GM12891 (cell line): ENCODE results near the gene PTGER2.

Source experiments
- POLR2A ChIP-seq: IDR thresholded peaks from 2 replicates; pipeline ENCODE4 v1.6.1; 2011; ENCODE audit warnings: low read depth, low read length, control low read depth
- POLR2AphosphoS5 ChIP-seq: IDR thresholded peaks from 2 replicates; pipeline ENCODE4 v1.6.1; 2011; ENCODE audit warnings: low read depth, low read length, control low read depth
- POU2F2 ChIP-seq: IDR thresholded peaks from 2 replicates; pipeline ENCODE4 v1.6.1; 2011; ENCODE audit warnings: low read depth, mild to moderate bottlenecking, control low read depth, low read length, moderate library complexity
- TAF1 ChIP-seq: IDR thresholded peaks from 2 replicates; pipeline ENCODE4 v1.6.1; 2011; ENCODE audit warnings: low read depth, low read length, control low read depth

GRCh38 chr14:52366796-52367315, 52.7 kb downstream of the PTGER2 start:
- TF ChIP-seq POLR2A (no peak), POLR2AphosphoS5 (no peak), TAF1 (no peak), POU2F2 (no peak)
